ENCODE measurements around the gene DGKZ. TPM values are rescaled to one million over a fixed set of nuclear protein-coding genes. Genes with fewer than 3 reads are reported as not detected.

Gene DGKZ
- polyA plus RNA-seq, 6 donors from 2014 or later = 2.5 to 13.7 (median 7.9) TPM

DNA sequence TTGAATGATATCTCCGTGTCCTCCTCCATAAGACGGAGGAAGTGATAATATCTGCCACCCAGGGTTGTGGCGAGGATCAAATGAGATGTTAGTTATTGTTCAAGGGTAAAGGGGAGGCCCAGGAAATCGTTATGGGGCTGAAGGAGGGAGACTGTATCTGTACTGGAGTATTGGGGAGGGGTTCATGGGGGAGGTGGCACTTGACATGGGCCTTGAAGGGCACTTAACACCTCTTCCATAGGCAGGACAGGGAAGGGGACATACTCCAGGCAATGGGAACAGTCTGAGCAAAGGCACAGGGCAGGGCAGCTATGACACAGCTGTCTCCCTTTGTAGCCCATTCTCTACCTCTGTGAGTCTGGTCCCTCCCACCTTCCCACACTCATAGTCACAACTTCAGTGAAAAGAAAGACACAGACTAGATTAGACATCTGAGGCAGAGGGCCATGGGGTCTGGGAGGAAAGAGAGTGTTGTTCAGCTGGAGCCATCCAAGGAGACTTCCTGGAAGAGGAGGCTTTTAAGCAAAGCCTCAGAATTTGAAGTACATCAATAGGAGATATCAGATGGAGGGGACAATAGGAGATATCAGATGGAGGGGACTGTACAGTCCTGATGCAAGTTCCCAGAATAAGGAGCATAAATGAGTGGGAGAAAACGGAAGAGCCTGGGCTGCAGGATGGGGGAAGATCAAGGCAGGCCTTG is 15.8 kb upstream of the DGKZ start:
- H3K27ac Mint-ChIP-seq = peak overlapping the region in 1 of 6 donors; percentile 75

DNA sequence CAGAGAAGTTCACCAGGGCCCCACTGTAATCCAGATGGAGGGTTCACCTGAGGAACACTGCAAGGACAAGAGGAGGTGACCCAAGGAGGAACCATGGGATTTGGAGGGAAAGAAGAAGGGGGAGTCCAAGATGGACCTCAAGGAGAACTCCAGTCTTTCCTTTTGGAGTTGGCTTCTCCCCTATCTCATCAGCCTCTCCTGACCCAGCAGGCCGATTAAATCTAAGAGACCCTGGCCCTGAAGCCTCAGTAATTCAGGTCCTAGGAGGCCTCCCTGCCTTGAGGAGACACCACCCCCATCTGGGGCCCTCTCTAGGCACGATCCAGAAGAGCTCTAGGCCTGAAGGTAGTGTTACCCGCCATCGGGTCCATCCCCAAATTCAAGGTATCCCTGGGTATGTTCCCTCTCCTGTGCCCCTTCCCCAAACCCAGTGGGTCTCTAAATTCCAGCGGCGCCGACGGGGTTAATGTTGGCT is 15.1 kb upstream of the DGKZ start:
- H3K9me3 Mint-ChIP-seq = no peaks in the 10 kb centered on the region
- peaks cover 12 to 18% (median 13%) of the 10 kb centered on the region in 3 donors for H3K4me1 Mint-ChIP-seq
- H3K27ac Mint-ChIP-seq = peak overlapping the region in 1 of 6 donors; percentile 57
- DNase-seq (no peak), ATAC-seq (ENCODE audit: low read depth in 2 of 2) (no peak)
- peaks cover 0 to 11% of the 10 kb centered on the region in 2 donors for H3K36me3 Mint-ChIP-seq
- peaks cover 53 to 81% (median 72%) of the 10 kb centered on the region in 3 donors for H3K27me3 Mint-ChIP-seq
- peak overlapping the region; percentile 20 to 80 (median 76) for H3K4me3 Mint-ChIP-seq

More for the DNA sequence above, 15.8 kb upstream of the DGKZ start:
- ATAC-seq (ENCODE audit: low read depth in 2 of 2) = no peak
- Mint-ChIP-seq H3K27me3 (peaks cover 58 to 82% (median 78%) of the 10 kb centered on the region in 3 donors), H3K4me3 (peak overlapping the region in 5 of 8 donors; percentile 20 to 79 (median 55)), H3K36me3 (peaks cover 0 to 11% of the 10 kb centered on the region in 2 donors), H3K9me3 (peaks cover 0 to 4% (median 0%) of the 10 kb centered on the region in 7 donors), H3K4me1 (peaks cover 12 to 18% (median 13%) of the 10 kb centered on the region in 3 donors)
- no peak for DNase-seq

DNA sequence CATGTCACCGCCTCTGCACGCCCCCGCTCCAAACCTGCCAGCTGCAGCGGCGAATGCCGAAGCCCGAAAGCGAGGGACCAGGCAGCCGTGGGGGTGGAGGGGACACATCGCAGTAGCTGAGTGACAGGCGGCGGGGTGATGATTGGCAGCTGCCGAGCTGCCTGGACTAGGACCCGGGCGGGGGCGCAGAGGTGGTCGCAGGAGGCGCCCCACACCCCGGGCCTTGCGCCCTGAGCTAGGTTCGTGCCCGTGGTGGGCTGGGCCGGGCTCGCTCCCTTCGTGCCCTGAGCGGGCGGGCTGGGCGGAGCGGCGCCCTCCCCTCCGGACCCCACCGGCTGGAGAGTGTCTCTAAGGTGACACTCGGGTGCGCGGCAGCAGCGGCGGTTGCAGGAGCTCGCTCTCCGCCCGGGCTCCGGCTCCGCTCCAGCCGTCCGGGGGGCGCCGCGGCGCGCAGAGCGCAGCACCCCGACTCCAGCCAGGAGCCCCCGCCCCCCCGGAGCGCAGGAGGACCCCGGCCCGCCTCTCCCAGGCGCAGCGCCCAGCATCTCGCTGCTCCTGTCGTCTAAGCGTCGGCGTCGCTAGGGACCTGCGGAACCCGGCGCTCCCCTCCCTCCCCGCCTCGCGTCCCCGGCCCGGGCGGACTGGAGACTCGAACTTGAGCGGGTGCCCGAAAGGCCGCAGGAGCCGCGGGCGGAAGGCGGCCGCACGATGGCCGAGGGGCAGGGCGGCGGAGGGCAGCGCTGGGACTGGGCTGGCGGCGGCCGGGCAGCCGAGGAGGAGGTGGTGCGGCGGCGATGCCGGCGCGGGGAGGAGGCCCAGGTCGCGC is 14.5 kb upstream of the DGKZ start:
- peak; percentile 60 to 65 for ATAC-seq (ENCODE audit: low read depth in 2 of 2)
- peaks cover 12 to 18% (median 13%) of the 10 kb centered on the region in 3 donors for H3K4me1 Mint-ChIP-seq
- H3K36me3 Mint-ChIP-seq = peaks cover 0 to 11% of the 10 kb centered on the region in 2 donors
- H3K27ac Mint-ChIP-seq = no peak overlapping the region
- H3K27me3 Mint-ChIP-seq = peaks cover 53 to 81% (median 75%) of the 10 kb centered on the region in 3 donors
- H3K9me3 Mint-ChIP-seq = no peaks in the 10 kb centered on the region
- no peak for DNase-seq
- peak overlapping the region; percentile 12 to 80 (median 76) for H3K4me3 Mint-ChIP-seq

DNA sequence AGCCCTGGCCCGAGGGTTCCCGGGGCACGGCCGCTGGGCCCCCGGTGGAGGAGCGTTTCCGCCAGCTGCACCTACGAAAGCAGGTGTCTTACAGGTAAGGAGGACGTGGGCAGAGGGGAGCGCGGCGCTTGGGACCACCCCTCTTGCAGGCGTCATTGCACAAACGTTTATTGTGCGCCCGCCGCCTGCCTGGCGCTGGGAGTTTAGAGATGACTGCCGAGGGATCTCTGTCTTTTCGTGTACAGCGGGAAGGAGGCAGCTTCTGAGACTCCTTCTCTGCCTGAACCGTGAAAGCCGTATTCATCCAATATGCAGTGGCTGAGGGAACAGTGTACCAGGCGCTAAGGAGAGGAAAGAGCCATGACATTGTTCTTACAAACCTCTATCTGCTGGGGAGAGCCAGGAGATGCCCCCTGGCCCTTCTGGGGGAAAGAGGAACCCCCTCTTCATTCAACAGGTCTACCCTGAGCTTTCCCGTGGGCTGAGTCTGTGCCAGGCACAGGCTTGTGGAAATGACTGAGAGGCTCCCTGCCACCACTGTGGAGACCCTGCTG is 13.8 kb upstream of the DGKZ start:
- no peaks in the 10 kb centered on the region for H3K9me3 Mint-ChIP-seq
- peaks cover 53 to 84% (median 75%) of the 10 kb centered on the region in 3 donors for H3K27me3 Mint-ChIP-seq
- DNase-seq (no peak), ATAC-seq (ENCODE audit: low read depth in 2 of 2) (peak; percentile 6 to 14)
- peak overlapping the region; percentile 14 to 81 (median 67) for H3K4me3 Mint-ChIP-seq
- peaks cover 0 to 11% of the 10 kb centered on the region in 2 donors for H3K36me3 Mint-ChIP-seq
- peak overlapping the region in 1 of 6 donors; percentile 60 for H3K27ac Mint-ChIP-seq
- H3K4me1 Mint-ChIP-seq = peaks cover 12 to 18% (median 13%) of the 10 kb centered on the region in 3 donors

DNA sequence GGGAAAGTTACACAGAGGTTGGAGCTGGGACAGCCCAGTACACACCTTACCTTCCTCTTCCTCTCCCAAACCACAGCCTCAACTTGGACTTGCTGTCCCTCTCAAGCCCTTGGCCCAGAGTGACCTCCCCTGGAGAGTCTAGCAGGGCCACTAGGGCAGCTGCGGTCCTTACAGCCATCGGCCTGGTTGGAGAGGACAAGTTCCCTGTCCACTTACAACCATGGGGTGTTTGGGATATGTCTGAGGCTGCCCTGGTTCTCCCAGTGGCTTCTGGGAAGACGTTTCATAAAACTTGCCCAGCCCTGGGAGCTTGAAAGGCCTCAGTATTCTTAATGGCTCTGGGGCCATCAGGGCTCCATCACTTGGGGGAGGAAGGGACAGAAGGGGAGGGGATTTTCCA is 13.1 kb upstream of the DGKZ start:
- no peak overlapping the region for H3K27ac Mint-ChIP-seq
- no peak for ATAC-seq (ENCODE audit: low read depth in 2 of 2)
- DNase-seq = no peak
- peak overlapping the region in 6 of 8 donors; percentile 19 to 73 (median 44) for H3K4me3 Mint-ChIP-seq
- peaks cover 53 to 89% (median 80%) of the 10 kb centered on the region in 3 donors for H3K27me3 Mint-ChIP-seq
- no peaks in the 10 kb centered on the region for H3K9me3 Mint-ChIP-seq
- H3K36me3 Mint-ChIP-seq = peaks cover 0 to 11% of the 10 kb centered on the region in 2 donors
- H3K4me1 Mint-ChIP-seq = peaks cover 12 to 19% (median 18%) of the 10 kb centered on the region in 3 donors

DNA sequence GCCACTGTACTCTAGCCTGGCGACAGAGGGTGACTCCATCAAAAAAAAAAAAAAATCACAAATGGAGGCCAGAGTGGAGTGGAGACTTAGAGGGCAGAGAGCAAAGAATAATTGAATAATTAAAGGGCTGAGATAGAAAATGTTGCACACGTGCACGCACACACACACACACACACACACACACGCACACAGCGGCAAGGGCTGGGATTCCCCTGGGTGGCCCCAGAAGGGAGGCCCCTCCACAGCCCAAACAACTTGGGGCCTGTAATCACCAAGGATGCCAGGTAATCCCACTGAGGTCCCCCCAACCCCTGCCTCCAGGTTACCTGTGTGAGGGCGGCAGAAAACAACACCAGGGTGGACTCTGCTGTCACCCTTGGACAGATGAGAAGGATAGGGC is 12.0 kb upstream of the DGKZ start:
- peaks cover 12 to 18% (median 15%) of the 10 kb centered on the region in 3 donors for H3K4me1 Mint-ChIP-seq
- H3K27me3 Mint-ChIP-seq = peaks cover 46 to 86% (median 77%) of the 10 kb centered on the region in 3 donors
- H3K9me3 Mint-ChIP-seq = no peaks in the 10 kb centered on the region
- H3K36me3 Mint-ChIP-seq = peaks cover 0 to 11% of the 10 kb centered on the region in 2 donors
- no peak for ATAC-seq (ENCODE audit: low read depth in 2 of 2)
- DNase-seq = no peak
- H3K27ac Mint-ChIP-seq = no peak overlapping the region
- no peak overlapping the region for H3K4me3 Mint-ChIP-seq

DNA sequence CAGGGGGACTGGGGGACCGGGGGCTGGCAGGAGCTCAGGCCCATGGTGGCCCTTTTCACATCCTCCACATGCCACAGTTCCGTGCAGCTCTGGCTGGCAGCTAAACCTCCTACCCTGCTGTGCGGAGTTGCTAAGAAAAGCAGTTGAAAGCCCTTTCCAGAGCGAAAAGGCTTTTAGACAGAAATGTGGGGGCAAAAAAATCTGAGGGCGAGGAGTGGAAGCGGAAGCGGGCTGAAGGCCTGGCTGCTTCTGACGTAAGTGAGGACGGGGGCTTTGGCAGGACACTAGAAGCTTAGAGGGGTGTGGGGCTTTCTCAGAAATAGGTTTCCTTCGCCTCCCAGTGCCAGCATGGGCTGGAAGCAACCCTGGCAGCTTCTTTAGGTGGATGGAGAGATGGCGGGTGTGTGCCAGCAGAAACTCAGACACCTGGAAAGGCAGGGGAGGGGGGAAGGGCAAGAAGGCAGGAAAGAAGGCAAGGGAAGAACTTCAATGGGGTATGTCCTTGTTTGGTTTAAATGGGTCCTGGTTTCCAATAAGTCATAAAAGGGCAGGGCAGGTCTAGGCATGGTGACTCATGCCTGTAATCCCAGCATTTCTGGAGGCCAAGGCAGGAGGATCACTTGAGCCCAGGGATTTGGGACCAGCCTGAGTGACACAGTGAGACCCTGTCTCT is 11.2 kb upstream of the DGKZ start:
- H3K27me3 Mint-ChIP-seq = peaks cover 39 to 81% (median 70%) of the 10 kb centered on the region in 3 donors
- H3K9me3 Mint-ChIP-seq = no peaks in the 10 kb centered on the region
- peak overlapping the region in 1 of 8 donors; percentile 56 for H3K4me3 Mint-ChIP-seq
- H3K36me3 Mint-ChIP-seq = peaks cover 0 to 10% of the 10 kb centered on the region in 2 donors
- H3K4me1 Mint-ChIP-seq = peaks cover 11 to 17% (median 11%) of the 10 kb centered on the region in 3 donors
- peak overlapping the region in 2 of 6 donors; percentile 33 to 63 for H3K27ac Mint-ChIP-seq
- DNase-seq = no peak
- no peak for ATAC-seq (ENCODE audit: low read depth in 2 of 2)

DNA sequence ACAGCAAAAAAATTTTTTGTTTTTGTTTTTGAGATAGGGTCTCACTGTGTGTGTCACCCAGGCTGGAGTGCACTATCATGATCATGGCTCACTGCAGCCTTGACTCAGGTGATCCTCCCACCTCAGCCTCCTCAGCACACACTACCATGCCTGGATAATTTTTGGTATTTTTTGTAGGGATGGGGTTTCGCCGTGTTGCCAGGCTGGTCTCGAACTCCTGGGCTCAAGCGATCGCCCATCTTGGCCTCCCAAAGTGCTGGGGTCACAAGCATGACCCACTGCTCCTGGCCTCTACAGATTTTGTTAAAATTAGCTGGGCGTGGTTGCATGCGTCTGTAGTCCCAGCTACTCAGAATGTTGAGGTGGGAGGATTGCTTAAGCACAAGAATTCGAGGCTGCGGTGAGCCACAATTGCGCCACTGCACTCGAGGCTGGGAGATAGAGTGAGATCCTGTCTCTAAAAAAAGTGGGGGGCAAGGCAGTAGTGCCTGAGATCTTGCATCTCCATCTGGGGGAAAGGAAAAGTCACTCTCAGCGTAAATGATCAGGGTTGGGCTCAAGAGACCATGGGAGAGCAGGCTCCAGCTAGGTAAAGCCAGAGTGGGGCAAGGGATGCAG is 10.6 kb upstream of the DGKZ start:
- Mint-ChIP-seq H3K27ac (peak overlapping the region in 1 of 6 donors; percentile 15), H3K4me1 (peaks cover 6 to 12% (median 11%) of the 10 kb centered on the region in 3 donors), H3K36me3 (peaks cover 0 to 4% of the 10 kb centered on the region in 2 donors), H3K27me3 (peaks cover 32 to 75% (median 64%) of the 10 kb centered on the region in 3 donors), H3K9me3 (no peaks in the 10 kb centered on the region), H3K4me3 (no peak overlapping the region)
- no peak for DNase-seq
- no peak for ATAC-seq (ENCODE audit: low read depth in 2 of 2)

DNA sequence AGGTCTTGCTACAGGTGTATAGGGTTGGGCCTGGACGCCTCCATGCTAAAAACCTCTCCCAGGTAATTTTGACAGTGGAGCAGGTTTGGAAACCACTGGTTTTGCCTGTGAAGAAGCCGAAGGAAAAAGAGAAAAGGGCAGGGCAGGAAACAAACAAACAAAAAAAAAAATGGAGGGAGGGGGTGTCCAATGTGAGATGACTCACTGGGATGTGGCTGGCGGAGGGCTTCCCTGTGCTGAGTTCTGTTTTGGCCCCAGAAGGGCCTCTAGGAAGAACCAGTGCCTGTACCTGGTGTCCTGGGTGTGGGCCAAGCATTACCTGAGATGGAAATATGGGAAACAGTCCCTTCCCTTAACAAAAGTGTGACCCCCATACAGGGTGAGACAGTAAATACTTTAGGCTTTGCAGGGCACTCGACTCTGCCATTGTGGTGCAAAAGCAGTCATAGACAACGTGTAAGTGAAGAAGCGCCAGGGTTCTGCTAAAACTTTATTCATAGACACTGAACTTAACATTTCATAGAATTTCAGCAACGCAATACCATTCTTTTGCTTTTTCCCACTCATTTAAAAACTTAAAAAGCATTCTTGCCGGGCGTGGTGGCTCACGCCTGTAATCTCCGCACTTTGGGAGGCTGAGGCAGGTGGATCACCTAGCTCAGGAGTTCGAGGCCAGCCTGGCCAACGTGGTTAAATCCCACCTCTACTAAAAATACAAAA is 9.5 kb upstream of the DGKZ start:
- no peak overlapping the region for H3K4me3 Mint-ChIP-seq
- DNase-seq = no peak
- no peak overlapping the region for H3K27ac Mint-ChIP-seq

DNA sequence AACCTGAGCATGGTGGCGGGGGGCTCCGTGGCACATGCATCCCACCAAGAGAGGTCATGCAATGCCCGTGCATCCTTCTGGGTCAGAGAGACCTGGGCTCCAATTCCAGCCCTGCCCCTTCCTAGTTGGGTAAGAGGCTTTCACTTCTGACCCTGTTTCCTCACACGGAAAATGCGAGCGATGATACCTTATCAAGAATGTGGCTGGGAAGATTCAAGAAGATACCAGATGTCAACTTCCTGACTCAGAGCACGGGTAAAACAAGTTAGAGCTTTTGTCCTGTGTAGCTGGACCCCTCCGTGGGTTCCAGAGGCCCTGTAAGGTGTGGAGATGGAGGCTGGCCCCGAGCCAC is 8.7 kb upstream of the DGKZ start:
- H3K36me3 Mint-ChIP-seq = no peaks in the 10 kb centered on the region
- peaks cover under 1 to 7% (median 3%) of the 10 kb centered on the region in 3 donors for H3K4me1 Mint-ChIP-seq
- DNase-seq (no peak), ATAC-seq (ENCODE audit: low read depth in 2 of 2) (no peak)
- H3K4me3 Mint-ChIP-seq = no peak overlapping the region
- peaks cover 22 to 64% (median 56%) of the 10 kb centered on the region in 3 donors for H3K27me3 Mint-ChIP-seq
- H3K9me3 Mint-ChIP-seq = no peaks in the 10 kb centered on the region
- no peak overlapping the region for H3K27ac Mint-ChIP-seq

More for the DNA sequence above, 9.5 kb upstream of the DGKZ start:
- no peak for ATAC-seq (ENCODE audit: low read depth in 2 of 2)
- Mint-ChIP-seq H3K9me3 (no peaks in the 10 kb centered on the region), H3K27me3 (peaks cover 26 to 68% (median 60%) of the 10 kb centered on the region in 3 donors), H3K36me3 (no peaks in the 10 kb centered on the region), H3K4me1 (peaks cover 3 to 11% (median 5%) of the 10 kb centered on the region in 3 donors)

DNA sequence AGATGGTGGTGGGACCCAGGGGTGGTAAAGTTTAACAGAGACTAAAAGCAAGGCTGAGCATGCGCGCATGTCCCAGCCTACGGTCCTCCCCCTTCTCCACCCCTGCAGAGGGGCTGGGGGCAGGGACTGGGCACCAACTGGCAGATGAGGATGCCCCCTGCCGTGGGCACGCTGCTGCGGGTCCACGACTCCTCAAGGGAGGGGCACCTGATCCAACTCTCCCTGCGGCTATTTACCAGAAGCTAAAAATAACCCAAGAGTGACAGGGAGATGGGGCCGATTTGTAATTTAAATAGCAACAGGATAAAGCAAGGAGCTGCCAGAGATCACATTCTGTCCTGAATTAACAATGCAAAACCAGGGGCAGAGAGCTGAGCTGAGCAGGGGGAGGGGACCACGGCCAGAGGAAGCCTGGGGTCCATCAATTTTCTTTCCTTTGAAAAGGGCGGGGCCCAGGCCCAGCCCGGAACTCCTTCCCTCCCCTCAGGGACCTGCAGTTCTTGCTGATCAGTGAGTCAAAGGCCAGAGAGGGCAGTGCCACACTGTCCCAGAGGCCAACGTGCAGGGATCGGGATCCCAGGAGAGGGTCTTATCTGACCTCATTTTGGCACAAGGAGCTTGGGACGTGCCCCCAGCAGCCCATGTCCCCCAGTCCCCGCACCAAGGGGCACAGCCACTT is 8.1 kb upstream of the DGKZ start:
- H3K36me3 Mint-ChIP-seq = no peaks in the 10 kb centered on the region
- DNase-seq (no peak), ATAC-seq (ENCODE audit: low read depth in 2 of 2) (no peak)
- peaks cover 0 to 6% (median 0%) of the 10 kb centered on the region in 3 donors for H3K4me1 Mint-ChIP-seq
- no peak overlapping the region for H3K27ac Mint-ChIP-seq
- peaks cover 18 to 59% (median 51%) of the 10 kb centered on the region in 3 donors for H3K27me3 Mint-ChIP-seq
- no peak overlapping the region for H3K4me3 Mint-ChIP-seq
- H3K9me3 Mint-ChIP-seq = no peaks in the 10 kb centered on the region

All from naive B cell (primary cell).